PC-9 (cell line): ENCODE data around the gene CAMTA1.

Experiments
- EZH2 ChIP-seq: fragments of 200-600 bp; sonication (generic); IDR thresholded peaks from 2 replicates; pipeline ENCODE4 v1.8.0; 2017; ENCODE audit warnings: antibody characterized with exemption, low read depth
- TF ChIP-seq, protein P1 (sequence below): fragments of 200-600 bp; sonication (generic); conservative IDR thresholded peaks from 2 replicates; pipeline ENCODE4 v1.6.1; 2017; ENCODE audit warnings: mixed run types, antibody characterized with exemption, mild to moderate bottlenecking, moderate library complexity

DNA sequence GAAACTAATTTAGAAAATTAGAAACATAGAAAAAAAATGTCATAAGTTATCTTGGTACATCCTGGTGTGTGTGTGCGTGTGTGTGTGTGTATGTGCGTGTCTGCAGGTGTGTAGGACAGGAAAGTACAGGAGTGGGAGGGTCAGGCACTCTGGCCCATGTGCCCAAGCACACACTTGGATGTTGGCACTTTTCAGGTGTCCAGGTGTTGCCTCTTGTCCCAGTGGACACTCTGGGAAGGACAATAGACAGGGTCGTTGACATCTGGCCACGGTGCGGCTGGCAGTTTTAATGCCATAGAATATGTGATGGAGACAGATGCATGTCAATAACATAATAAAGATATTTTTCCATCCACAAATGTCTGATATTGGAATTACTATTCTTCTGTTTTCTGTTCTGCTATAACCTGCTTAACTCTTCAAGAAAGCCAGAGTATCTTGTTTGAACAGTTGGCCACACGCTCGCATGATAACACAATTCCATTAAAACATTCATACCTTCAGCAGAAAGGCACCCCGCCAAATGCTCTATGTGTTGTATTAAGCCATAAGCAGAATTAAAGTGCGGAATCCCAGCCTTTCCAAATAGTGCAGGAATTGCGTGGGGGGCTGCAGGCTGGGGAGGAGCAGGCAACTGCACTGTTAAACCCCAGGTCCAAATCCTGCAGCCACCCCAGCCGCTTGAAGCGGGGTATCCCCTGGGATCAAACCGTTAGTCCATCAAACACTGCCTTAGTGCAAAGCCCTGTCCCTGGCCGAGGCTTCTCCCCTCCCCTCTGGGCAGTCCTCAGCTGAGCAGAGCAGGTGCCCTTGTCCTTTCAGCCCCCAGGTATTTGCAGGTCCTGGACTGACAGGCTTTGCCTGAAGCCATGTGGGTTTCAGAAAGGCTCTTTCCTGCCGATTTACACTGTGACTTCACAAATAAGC, 390.0 kb downstream of the CAMTA1 start:
- TF ChIP-seq, protein P1, sequence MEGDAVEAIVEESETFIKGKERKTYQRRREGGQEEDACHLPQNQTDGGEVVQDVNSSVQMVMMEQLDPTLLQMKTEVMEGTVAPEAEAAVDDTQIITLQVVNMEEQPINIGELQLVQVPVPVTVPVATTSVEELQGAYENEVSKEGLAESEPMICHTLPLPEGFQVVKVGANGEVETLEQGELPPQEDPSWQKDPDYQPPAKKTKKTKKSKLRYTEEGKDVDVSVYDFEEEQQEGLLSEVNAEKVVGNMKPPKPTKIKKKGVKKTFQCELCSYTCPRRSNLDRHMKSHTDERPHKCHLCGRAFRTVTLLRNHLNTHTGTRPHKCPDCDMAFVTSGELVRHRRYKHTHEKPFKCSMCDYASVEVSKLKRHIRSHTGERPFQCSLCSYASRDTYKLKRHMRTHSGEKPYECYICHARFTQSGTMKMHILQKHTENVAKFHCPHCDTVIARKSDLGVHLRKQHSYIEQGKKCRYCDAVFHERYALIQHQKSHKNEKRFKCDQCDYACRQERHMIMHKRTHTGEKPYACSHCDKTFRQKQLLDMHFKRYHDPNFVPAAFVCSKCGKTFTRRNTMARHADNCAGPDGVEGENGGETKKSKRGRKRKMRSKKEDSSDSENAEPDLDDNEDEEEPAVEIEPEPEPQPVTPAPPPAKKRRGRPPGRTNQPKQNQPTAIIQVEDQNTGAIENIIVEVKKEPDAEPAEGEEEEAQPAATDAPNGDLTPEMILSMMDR = no peak
- TF ChIP-seq EZH2 = no peak
